Natural killer cell (primary cell): Measurements from ENCODE around the gene DDX1. TPM values are rescaled to one million over a fixed set of nuclear protein-coding genes. Genes with fewer than 3 reads are reported as not detected.

ENCODE experiments used
- ATAC-seq, 3 donors: fragments of 150-1000 bp in 2 of 3; fragments of 200-7000 bp in 1 of 3; cut with Tn5 transposase; 1 replicate in 1 of 3; 2 replicates in 2 of 3; pipeline ENCODE4 v1.10.0; 2021; ENCODE audit warnings: mild to moderate bottlenecking in 2 of 3, moderate library complexity in 2 of 3
- DNase-seq, 2 donors: peaks; one replicate each; pipeline versions ENCODE4 v3.0.0 to v3.0.0-alpha.2; 2013 to 2021; ENCODE audit warnings: mixed read lengths in 1 of 2
- H3K27ac ChIP-seq: one replicate; pipeline ENCODE4 v1.5.1; 2013; ENCODE audit warnings: mild to moderate bottlenecking, low read length
- H3K27me3 ChIP-seq: one replicate; pipeline ENCODE4 v1.6.1; 2013; ENCODE audit warnings: low read length; ENCODE audit not compliant: control insufficient read depth, insufficient read depth
- H3K36me3 ChIP-seq: one replicate; pipeline ENCODE4 v1.6.1; 2013; ENCODE audit warnings: low read length; ENCODE audit not compliant: control insufficient read depth, insufficient read depth
- H3K4me1 ChIP-seq: one replicate; pipeline ENCODE4 v1.6.1; 2013; ENCODE audit warnings: low read length; ENCODE audit not compliant: control insufficient read depth, insufficient read depth
- H3K4me3 ChIP-seq: one replicate; pipeline ENCODE4 v1.5.1; 2013; ENCODE audit warnings: low read length
- H3K9me3 ChIP-seq: one replicate; pipeline ENCODE4 v1.6.1; 2013; ENCODE audit warnings: low read length; ENCODE audit not compliant: control insufficient read depth, insufficient read depth
- H3K27ac Mint-ChIP-seq, 2 donors: one replicate each; pipeline ENCODE4 v1.8.0; 2022; ENCODE audit warnings: mild to moderate bottlenecking in 2 of 2, mixed read lengths in 2 of 2, moderate library complexity in 1 of 2
- H3K27me3 Mint-ChIP-seq, 2 donors: one replicate each; pipeline ENCODE4 v1.8.0; 2022; ENCODE audit warnings: low read depth in 2 of 2, mixed read lengths in 2 of 2
- H3K36me3 Mint-ChIP-seq: one replicate; pipeline ENCODE4 v1.8.0; 2022; ENCODE audit warnings: mixed read lengths
- H3K4me1 Mint-ChIP-seq, 2 donors: one replicate each; pipeline ENCODE4 v1.8.0; 2022; ENCODE audit warnings: mixed read lengths in 2 of 2
- H3K4me3 Mint-ChIP-seq: one replicate; pipeline ENCODE4 v1.8.0; 2022; ENCODE audit warnings: mild to moderate bottlenecking, moderate library complexity, mixed read lengths
- H3K9me3 Mint-ChIP-seq, 2 donors: one replicate each; pipeline ENCODE4 v1.8.0; 2022; ENCODE audit warnings: mixed read lengths in 2 of 2
- CTCF ChIP-seq: fragments of 200-600 bp; IDR thresholded peaks from one replicate; pipeline ENCODE4 v1.8.0; 2022; ENCODE audit warnings: antibody characterized with exemption
- WGBS: methylation state at CpG from one replicate; pipeline ENCODE4 v1.1.7; 2013; ENCODE audit warnings: missing lambda C conversion rate; ENCODE audit not compliant: insufficient coverage; 5-methylcytosine and 5-hydroxymethylcytosine counted together
- intact Hi-C: fragments of 100-400 bp; cut with micrococcal nuclease; formaldehyde crosslinking; loops from one replicate; pipeline ENCODE4 v1.14.2; 2022
- total RNA-seq, 4 donors: library from RNA; stranded (reverse); fragments of 120-200 nt in 1 of 4; gene quantifications; one replicate each; pipeline versions ENCODE4 v1.2.3 to v1.2.4, GENCODE V29; 2013 to 2022

DDX1 gene
- total RNA-seq, 3 donors from 2014 or later (not counting 1 experiment from before 2014, with no cell fraction given), result 28.5 to 43.4 (median 37.2) TPM

GRCh38 chr2:15613736-15614429 lies 22.2 kb downstream of the DDX1 start:
- ATAC-seq (no peak), DNase-seq (no peak)
- no peaks in the 10 kb centered on the region for H3K4me1 ChIP-seq
- no peak overlapping the region for H3K27ac Mint-ChIP-seq
- intact Hi-C loops, result no loop called here
- over 99% methylated on average over 9 of the region's 10 CpGs for WGBS
- H3K9me3 Mint-ChIP-seq, result no peaks in the 10 kb centered on the region
- no peak overlapping the region for H3K4me3 ChIP-seq
- no peak overlapping the region for H3K4me3 Mint-ChIP-seq
- peaks cover 0 to 15% of the 10 kb centered on the region in 2 donors for H3K4me1 Mint-ChIP-seq
- H3K9me3 ChIP-seq, result no peaks in the 10 kb centered on the region
- H3K36me3 Mint-ChIP-seq, result no peaks in the 10 kb centered on the region
- no peak for TF ChIP-seq CTCF
- no peaks in the 10 kb centered on the region for H3K27me3 ChIP-seq
- H3K27me3 Mint-ChIP-seq, result no peaks in the 10 kb centered on the region
- H3K27ac ChIP-seq, result no peak overlapping the region
- H3K36me3 ChIP-seq, result peaks cover 41% of the 10 kb centered on the region

GRCh38 chr2:15614545-15615300 lies 23.1 kb downstream of the DDX1 start:
- no peak overlapping the region for H3K27ac ChIP-seq
- intact Hi-C loops, result no loop called here

GRCh38 chr2:15615301-15615920 lies 23.7 kb downstream of the DDX1 start:
- Mint-ChIP-seq H3K27me3 (no peaks in the 10 kb centered on the region), H3K27ac (peak overlapping the region; percentile 6 to 24), H3K4me1 (peaks cover 0 to 11% of the 10 kb centered on the region in 2 donors), H3K36me3 (no peaks in the 10 kb centered on the region), H3K9me3 (no peaks in the 10 kb centered on the region), H3K4me3 (no peak overlapping the region)
- H3K9me3 ChIP-seq, result no peaks in the 10 kb centered on the region
- no peak overlapping the region for H3K27ac ChIP-seq
- H3K36me3 ChIP-seq, result peaks cover 41% of the 10 kb centered on the region
- no peaks in the 10 kb centered on the region for H3K4me1 ChIP-seq
- no peak overlapping the region for H3K4me3 ChIP-seq
- no peak for DNase-seq
- TF ChIP-seq CTCF, result no peak
- 88% methylated on average over 3 of the region's 3 CpGs for WGBS
- intact Hi-C loops, result no loop called here
- ATAC-seq, result no peak
- no peaks in the 10 kb centered on the region for H3K27me3 ChIP-seq

More at GRCh38 chr2:15614545-15615300, 23.1 kb downstream of the DDX1 start:
- H3K36me3 Mint-ChIP-seq, result no peaks in the 10 kb centered on the region
- no peak for TF ChIP-seq CTCF
- H3K27me3 ChIP-seq, result no peaks in the 10 kb centered on the region
- H3K4me1 Mint-ChIP-seq, result peaks cover 0 to 15% of the 10 kb centered on the region in 2 donors
- no peaks in the 10 kb centered on the region for H3K27me3 Mint-ChIP-seq
- no peak overlapping the region for H3K4me3 ChIP-seq
- no peak for DNase-seq
- no peaks in the 10 kb centered on the region for H3K9me3 Mint-ChIP-seq
- H3K9me3 ChIP-seq, result no peaks in the 10 kb centered on the region
- H3K27ac Mint-ChIP-seq, result peak overlapping the region; percentile 6 to 24
- H3K36me3 ChIP-seq, result peaks cover 42% of the 10 kb centered on the region
- H3K4me3 Mint-ChIP-seq, result no peak overlapping the region
- WGBS, result 96% methylated on average over 6 of the region's 6 CpGs
- H3K4me1 ChIP-seq, result no peaks in the 10 kb centered on the region
- ATAC-seq, result no peak
